Sigmoid colon (tissue), 7 donors: Measurements from ENCODE around the gene CKAP5. TPM values are rescaled to one million over a fixed set of nuclear protein-coding genes. Genes with fewer than 3 reads are reported as not detected.

Source experiments
- DNase-seq: peaks from one replicate; pipeline ENCODE4 v3.0.0-alpha.2; 2019
- H3K27ac ChIP-seq, 4 donors: fragments of 200-600 bp; sonication (generic); one replicate each; pipeline ENCODE4 v1.5.1; 2016 to 2019; ENCODE audit warnings: mild to moderate bottlenecking in 1 of 4
- H3K27me3 ChIP-seq, 3 donors: fragments of 200-600 bp; sonication (generic); one replicate each; pipeline ENCODE4 v1.5.1; 2019; ENCODE audit warnings: mild to moderate bottlenecking in 1 of 3
- H3K36me3 ChIP-seq, 4 donors: fragments of 200-600 bp; sonication (generic); one replicate each; pipeline ENCODE4 v1.5.1; 2016 to 2019
- H3K4me1 ChIP-seq, 4 donors: fragments of 200-600 bp; sonication (generic); one replicate each; pipeline ENCODE4 v1.5.1; 2017 to 2019
- H3K4me3 ChIP-seq, 4 donors: fragments of 200-600 bp; sonication (generic); one replicate each; pipeline ENCODE4 v1.5.1; 2017 to 2019; ENCODE audit warnings: mild to moderate bottlenecking in 2 of 4, moderate library complexity in 1 of 4
- H3K9me3 ChIP-seq, 4 donors: fragments of 200-600 bp in 3 of 4; sonication (generic) in 3 of 4; one replicate each; pipeline versions ENCODE4 v1.5.1 to v1.6.1; 2013 to 2019
- CTCF ChIP-seq, 4 experiments: fragments of 450-650 bp in 3 of 4; fragments of 200-600 bp in 1 of 4; IDR thresholded peaks; one replicate each; pipeline ENCODE4 v1.5.1; 2016 to 2019; ENCODE audit warnings: antibody characterized with exemption in 4 of 4, mild to moderate bottlenecking in 3 of 4, moderate library complexity in 2 of 4
- EP300 ChIP-seq, 4 donors: sonication (generic); formaldehyde crosslinking; IDR thresholded peaks; one replicate each; pipeline ENCODE4 v1.6.1; 2017; ENCODE audit warnings: antibody characterized with exemption in 4 of 4
- POLR2A ChIP-seq, 2 donors: fragments of 450-650 bp; IDR thresholded peaks; one replicate each; pipeline ENCODE4 v1.6.1; 2016; ENCODE audit warnings: antibody characterized with exemption in 2 of 2, mild to moderate bottlenecking in 2 of 2, moderate library complexity in 2 of 2
- POLR2AphosphoS5 ChIP-seq, 4 donors: sonication (generic); formaldehyde crosslinking; IDR thresholded peaks; one replicate each; pipeline ENCODE4 v1.6.1; 2017; ENCODE audit warnings: antibody characterized with exemption in 4 of 4
- WGBS, 2 donors: extraction: QIAGEN DNeasy Blood & Tissue Kit; methylation state at CpG; one replicate each; pipeline ENCODE4 v1.1.7; 2013; 5-methylcytosine and 5-hydroxymethylcytosine counted together
- intact Hi-C: fragments of 100-400 bp; cut with DNase I; formaldehyde crosslinking; loops from one replicate; pipeline ENCODE4 v1.15.1; 2023
- polyA plus RNA-seq, 3 donors: library from polyadenylated mRNA; stranded (reverse); fragments of 200-250 nt; gene quantifications; one replicate each; pipeline ENCODE4 v1.2.3, GENCODE V29; 2013
- total RNA-seq, 4 donors: library from RNA; depleted of rRNA; stranded (reverse); fragments of >200 nt; gene quantifications; one replicate each; pipeline ENCODE4 v1.1.0, GENCODE V29; 2016
- donor health status: healthy with polysubstance abuse.
- donor health status: Bipolar disorder and iron deficiency.
- donor health status: healthy.

CKAP5 gene
- total and polyA plus RNA-seq, 7 donors, result 6.6 to 38.8 (median 27.3) TPM

- TF ChIP-seq POLR2AphosphoS5 (IDR thresholded peaks at IDR 0.05), result no peak
- TF ChIP-seq CTCF (IDR thresholded peaks at IDR 0.05), result no peak
- TF ChIP-seq EP300 (IDR thresholded peaks at IDR 0.05), result no peak
- no peak for TF ChIP-seq POLR2A (IDR thresholded peaks at IDR 0.05)
- intact Hi-C loops, result no loop called here
These were observed 13.4 kb downstream of the CKAP5 start for GRCh38 chr11:46832511-46833214.

GRCh38 chr11:46827995-46828394 is 18.1 kb downstream of the CKAP5 start:
- H3K27me3 ChIP-seq, result no peaks in the 10 kb centered on the region
- no peak overlapping the region for H3K4me3 ChIP-seq
- TF ChIP-seq POLR2A (IDR thresholded peaks at IDR 0.05), result no peak
- TF ChIP-seq CTCF (IDR thresholded peaks at IDR 0.05), result no peak
- TF ChIP-seq EP300 (IDR thresholded peaks at IDR 0.05), result no peak
- no peak for TF ChIP-seq POLR2AphosphoS5 (IDR thresholded peaks at IDR 0.05)
- H3K9me3 ChIP-seq, result no peaks in the 10 kb centered on the region
- H3K4me1 ChIP-seq, result peaks cover 0 to 41% (median 20%) of the 10 kb centered on the region in 4 donors
- no peaks in the 10 kb centered on the region for H3K36me3 ChIP-seq
- DNase-seq, result no peak
- 70 to 77% methylated on average over 1 of the region's 1 CpG for WGBS, 2 donors
- H3K27ac ChIP-seq, result no peak overlapping the region
- intact Hi-C loops, result no loop called here

More at GRCh38 chr11:46832511-46833214, 13.4 kb downstream of the CKAP5 start:
- no peak for DNase-seq
- Histone ChIP-seq H3K4me3 (no peak overlapping the region), H3K27ac (no peak overlapping the region), H3K36me3 (no peaks in the 10 kb centered on the region), H3K27me3 (no peaks in the 10 kb centered on the region), H3K4me1 (peaks cover 0 to 7% (median 0%) of the 10 kb centered on the region in 4 donors), H3K9me3 (no peaks in the 10 kb centered on the region)
- 92 to 94% methylated on average over 5 of the region's 5 CpGs for WGBS, 2 donors

GRCh38 chr11:46826310-46827044 is 19.6 kb downstream of the CKAP5 start:
- no peaks in the 10 kb centered on the region for H3K9me3 ChIP-seq
- peaks cover 0 to 41% (median 20%) of the 10 kb centered on the region in 4 donors for H3K4me1 ChIP-seq
- intact Hi-C loops, result loop anchor here (1.0 kb wide), 1 partner anchor 20 kb away; the partner anchor contains the start of gene CKAP5
- WGBS, 2 donors, result 3 to 5% methylated on average over 32 of the region's 32 CpGs
- H3K27ac ChIP-seq, result peak overlapping the region; percentile 76 to 86 (median 82)
- H3K36me3 ChIP-seq, result no peaks in the 10 kb centered on the region
- H3K4me3 ChIP-seq, result peak overlapping the region; percentile 47 to 69 (median 62)
- DNase-seq, result peak; percentile 91
- H3K27me3 ChIP-seq, result no peaks in the 10 kb centered on the region
- peak in 3 of 4 donors; percentile 34 to 68 (median 57) for TF ChIP-seq POLR2AphosphoS5 (IDR thresholded peaks at IDR 0.05)
- TF ChIP-seq CTCF (IDR thresholded peaks at IDR 0.05), result no peak

GRCh38 chr11:46808799-46809431 is 37.2 kb downstream of the CKAP5 start:
- Histone ChIP-seq H3K36me3 (peaks cover 22 to 55% (median 29%) of the 10 kb centered on the region in 4 donors), H3K4me1 (no peaks in the 10 kb centered on the region), H3K4me3 (no peak overlapping the region), H3K27ac (no peak overlapping the region), H3K9me3 (no peaks in the 10 kb centered on the region), H3K27me3 (no peaks in the 10 kb centered on the region)
- TF ChIP-seq POLR2A (IDR thresholded peaks at IDR 0.05) (no peak), CTCF (IDR thresholded peaks at IDR 0.05) (no peak), EP300 (IDR thresholded peaks at IDR 0.05) (no peak), POLR2AphosphoS5 (IDR thresholded peaks at IDR 0.05) (no peak)
- DNase-seq, result no peak
- intact Hi-C loops, result no loop called here
- WGBS, 2 donors, result 60 to 62% methylated on average over 3 of the region's 3 CpGs
